Stomach (tissue), 9 donors: ENCODE measurements around the gene NDUFAF5. TPM values are rescaled to one million over a fixed set of nuclear protein-coding genes. Genes with fewer than 3 reads are reported as not detected.

Source experiments
- DNase-seq, 2 donors: peaks; one replicate each; pipeline versions ENCODE4 v3.0.0 to v3.0.0-alpha.2; 2013 to 2019
- H3K27ac ChIP-seq, 5 donors: fragments of 200-600 bp in 4 of 5; sonication (generic) in 4 of 5; one replicate each; pipeline ENCODE4 v1.5.1; 2013 to 2019; ENCODE audit warnings: mild to moderate bottlenecking in 1 of 5, moderate library complexity in 1 of 5
- H3K27me3 ChIP-seq, 3 donors: fragments of 200-600 bp; sonication (generic); one replicate each; pipeline ENCODE4 v1.5.1; 2017 to 2019; ENCODE audit warnings: mixed run types in 1 of 3
- H3K36me3 ChIP-seq, 4 donors: fragments of 200-600 bp; sonication (generic); 1 replicate in 3 of 4; 2 replicates in 1 of 4; pipeline ENCODE4 v1.5.1; 2016 to 2019
- H3K4me1 ChIP-seq, 4 donors: fragments of 200-600 bp; sonication (generic); one replicate each; pipeline ENCODE4 v1.5.1; 2016 to 2019
- H3K4me3 ChIP-seq, 4 donors: fragments of 200-600 bp; sonication (generic) in 3 of 4; one replicate each; pipeline ENCODE4 v1.5.1; 2016 to 2019; ENCODE audit warnings: mild to moderate bottlenecking in 1 of 4
- H3K9me3 ChIP-seq, 4 donors: fragments of 200-600 bp; sonication (generic); one replicate each; pipeline ENCODE4 v1.5.1; 2016 to 2019
- EP300 ChIP-seq: sonication (generic); formaldehyde crosslinking; IDR thresholded peaks from one replicate; pipeline ENCODE4 v1.6.1; 2017; ENCODE audit warnings: antibody characterized with exemption
- POLR2A ChIP-seq, 4 donors: fragments of 450-650 bp; IDR thresholded peaks; one replicate each; pipeline ENCODE4 v1.6.1; 2016; ENCODE audit warnings: antibody characterized with exemption in 4 of 4, control low read depth in 2 of 4, mild to moderate bottlenecking in 1 of 4, moderate library complexity in 1 of 4
- POLR2AphosphoS5 ChIP-seq, 3 donors: sonication (generic); formaldehyde crosslinking; IDR thresholded peaks; one replicate each; pipeline ENCODE4 v1.6.1; 2016; ENCODE audit warnings: antibody characterized with exemption in 3 of 3
- WGBS, 5 donors: extraction: QIAGEN DNeasy Blood & Tissue Kit in 3 of 5; methylation state at CpG; one replicate each; pipeline versions ENCODE4 v1.1.5 to v1.1.7; 2013 to 2018; 5-methylcytosine and 5-hydroxymethylcytosine counted together
- intact Hi-C: fragments of 100-400 bp; cut with DNase I; formaldehyde crosslinking; loops from one replicate; pipeline ENCODE4 v1.15.1; 2023; ENCODE audit warnings: low total_unique reads
- polyA plus RNA-seq, 3 donors: library from polyadenylated mRNA; stranded (reverse); fragments of 200-250 nt; gene quantifications; one replicate each; pipeline ENCODE4 v1.2.3, GENCODE V29; 2013
- total RNA-seq, 5 donors: library from RNA; depleted of rRNA; stranded (reverse); fragments of >200 nt; gene quantifications; one replicate each; pipeline versions ENCODE4 v1.1.0 to v1.2.3, GENCODE V29; 2014 to 2016
- TF ChIP-seq, protein P1 (sequence below), 7 experiments: fragments of 450-650 bp in 4 of 7; fragments of 200-600 bp in 3 of 7; sonication (generic) in 3 of 7; IDR thresholded peaks; one replicate each; pipeline ENCODE4 v1.5.1; 2016 to 2019; ENCODE audit warnings: antibody characterized with exemption in 7 of 7, control low read depth in 2 of 7, mild to moderate bottlenecking in 1 of 7
- donor health status: healthy with polysubstance abuse.
- donor health status: Bipolar disorder and iron deficiency.
- donor health status: healthy.

NDUFAF5 gene
- total and polyA plus RNA-seq, 8 donors: 2.3 to 51.8 (median 25.0) TPM

DNA sequence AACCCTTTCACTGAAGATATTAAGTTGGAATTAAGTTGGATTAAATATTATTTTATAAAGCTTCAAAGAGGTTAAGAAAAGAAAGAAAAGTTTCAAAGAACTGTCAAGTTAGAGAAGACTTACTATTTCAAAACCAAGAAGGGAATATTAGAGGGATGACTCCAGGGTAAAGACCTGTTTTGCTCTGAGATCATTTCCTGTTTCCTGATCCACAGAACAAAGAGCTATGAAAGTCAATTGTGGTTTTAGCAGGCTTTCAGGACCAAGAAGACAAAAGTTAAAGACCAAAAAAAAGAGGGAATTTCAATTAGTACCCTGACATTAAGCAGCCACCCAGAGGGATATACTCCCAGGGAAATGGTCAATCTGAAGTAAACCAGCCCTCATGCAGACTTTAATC, 19.5 kb upstream of the NDUFAF5 start:
- intact Hi-C loops: no loop called here
- no peak overlapping the region for H3K4me3 ChIP-seq
- H3K27ac ChIP-seq: no peak overlapping the region
- H3K27me3 ChIP-seq: no peaks in the 10 kb centered on the region
- no peaks in the 10 kb centered on the region for H3K4me1 ChIP-seq
- H3K9me3 ChIP-seq: peaks cover 0 to 3% (median 0%) of the 10 kb centered on the region in 4 donors
- H3K36me3 ChIP-seq: peaks cover 22 to 93% (median 78%) of the 10 kb centered on the region in 4 donors
- TF ChIP-seq POLR2AphosphoS5 (IDR thresholded peaks at IDR 0.05): no peak
- TF ChIP-seq, protein P1, sequence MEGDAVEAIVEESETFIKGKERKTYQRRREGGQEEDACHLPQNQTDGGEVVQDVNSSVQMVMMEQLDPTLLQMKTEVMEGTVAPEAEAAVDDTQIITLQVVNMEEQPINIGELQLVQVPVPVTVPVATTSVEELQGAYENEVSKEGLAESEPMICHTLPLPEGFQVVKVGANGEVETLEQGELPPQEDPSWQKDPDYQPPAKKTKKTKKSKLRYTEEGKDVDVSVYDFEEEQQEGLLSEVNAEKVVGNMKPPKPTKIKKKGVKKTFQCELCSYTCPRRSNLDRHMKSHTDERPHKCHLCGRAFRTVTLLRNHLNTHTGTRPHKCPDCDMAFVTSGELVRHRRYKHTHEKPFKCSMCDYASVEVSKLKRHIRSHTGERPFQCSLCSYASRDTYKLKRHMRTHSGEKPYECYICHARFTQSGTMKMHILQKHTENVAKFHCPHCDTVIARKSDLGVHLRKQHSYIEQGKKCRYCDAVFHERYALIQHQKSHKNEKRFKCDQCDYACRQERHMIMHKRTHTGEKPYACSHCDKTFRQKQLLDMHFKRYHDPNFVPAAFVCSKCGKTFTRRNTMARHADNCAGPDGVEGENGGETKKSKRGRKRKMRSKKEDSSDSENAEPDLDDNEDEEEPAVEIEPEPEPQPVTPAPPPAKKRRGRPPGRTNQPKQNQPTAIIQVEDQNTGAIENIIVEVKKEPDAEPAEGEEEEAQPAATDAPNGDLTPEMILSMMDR (IDR thresholded peaks at IDR 0.05): no peak
- TF ChIP-seq POLR2A (IDR thresholded peaks at IDR 0.05): no peak
- no peak for TF ChIP-seq EP300
- no peak for DNase-seq

DNA sequence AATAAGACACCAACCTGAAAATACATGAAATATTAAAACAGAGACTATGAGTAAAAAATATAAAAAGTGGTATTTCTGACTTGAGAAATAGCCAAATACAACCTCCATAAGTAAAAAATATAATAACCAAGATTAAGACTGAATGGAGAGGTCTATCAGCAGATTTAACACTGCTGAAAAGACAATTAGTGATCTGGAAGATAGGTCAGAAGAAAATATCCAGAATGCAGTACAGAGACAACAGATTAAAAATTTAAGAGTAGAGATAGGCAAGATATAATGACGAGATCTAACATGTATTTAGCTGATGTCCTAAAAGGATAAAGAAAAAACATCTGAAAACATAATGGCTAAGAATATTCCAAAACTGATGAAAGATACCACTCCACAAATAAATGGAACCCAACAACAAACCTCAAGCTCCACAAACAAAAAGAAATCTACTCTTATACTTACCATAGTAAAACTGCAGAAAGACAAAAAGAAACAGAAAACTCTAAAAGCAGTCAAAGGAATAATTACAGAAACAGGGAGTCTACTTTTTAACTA, 18.9 kb upstream of the NDUFAF5 start:
- DNase-seq: no peak
- TF ChIP-seq POLR2A (IDR thresholded peaks at IDR 0.05) (no peak), POLR2AphosphoS5 (IDR thresholded peaks at IDR 0.05) (no peak), EP300 (no peak)
- TF ChIP-seq, protein P1 (IDR thresholded peaks at IDR 0.05): no peak
- Histone ChIP-seq H3K27ac (no peak overlapping the region), H3K4me1 (no peaks in the 10 kb centered on the region), H3K4me3 (no peak overlapping the region), H3K27me3 (no peaks in the 10 kb centered on the region), H3K36me3 (peaks cover 29 to 95% (median 83%) of the 10 kb centered on the region in 4 donors), H3K9me3 (peaks cover 0 to 3% (median 0%) of the 10 kb centered on the region in 4 donors)
- 93 to 100% (median 95%) methylated on average over 1 of the region's 1 CpG for WGBS, 5 donors
- intact Hi-C loops: no loop called here

GRCh38 chr20:13770141-13770540, 14.7 kb upstream of the NDUFAF5 start:
- Histone ChIP-seq H3K9me3 (peaks cover 0 to 3% (median 0%) of the 10 kb centered on the region in 4 donors), H3K4me3 (no peak overlapping the region), H3K36me3 (peaks cover 34 to 97% (median 96%) of the 10 kb centered on the region in 4 donors), H3K4me1 (no peaks in the 10 kb centered on the region), H3K27me3 (no peaks in the 10 kb centered on the region), H3K27ac (no peak overlapping the region)
- no peak for DNase-seq
- no peak for TF ChIP-seq EP300
- no peak for TF ChIP-seq POLR2AphosphoS5 (IDR thresholded peaks at IDR 0.05)
- TF ChIP-seq, protein P1 (IDR thresholded peaks at IDR 0.05): no peak
- TF ChIP-seq POLR2A (IDR thresholded peaks at IDR 0.05): no peak
- intact Hi-C loops: no loop called here
- 87 to 94% (median 89%) methylated on average over 5 of the region's 5 CpGs for WGBS, 5 donors

GRCh38 chr20:13771853-13772453, 12.9 kb upstream of the NDUFAF5 start:
- TF ChIP-seq POLR2AphosphoS5 (IDR thresholded peaks at IDR 0.05) (no peak), EP300 (no peak)
- TF ChIP-seq, protein P1 (IDR thresholded peaks at IDR 0.05): peak in 4 of 7 experiments; percentile 8 to 58 (median 22)
- Histone ChIP-seq H3K9me3 (no peaks in the 10 kb centered on the region), H3K4me1 (no peaks in the 10 kb centered on the region), H3K4me3 (no peak overlapping the region), H3K36me3 (peaks cover 27 to 97% (median 96%) of the 10 kb centered on the region in 4 donors), H3K27me3 (no peaks in the 10 kb centered on the region), H3K27ac (no peak overlapping the region)
- peak in 1 of 2 donors; percentile 15 for DNase-seq
- intact Hi-C loops: no loop called here
- 38 to 54% (median 42%) methylated on average over 4 of the region's 4 CpGs for WGBS, 5 donors
